Measurements from ENCODE around the gene ABCD1. TPM values are rescaled to one million over a fixed set of nuclear protein-coding genes. Genes with fewer than 3 reads are reported as not detected.
"Not testable (repeated sequence)": the region's sequence is repeated elsewhere in the genome, so short reads cannot be mapped to it uniquely, and the experiment has no call there.

Gene ABCD1
- total and polyA plus RNA-seq, 12 donors: 9.3 to 24.2 (median 14.4) TPM

GRCh38 chrX:153727123-153727931, 2.7 kb downstream of the ABCD1 start:
- WGBS, 2 donors: 21 to 23% methylated on average over 21 to 23 of the region's 23 CpGs
- no peak for TF ChIP-seq CTCF (IDR thresholded peaks at IDR 0.05)
- ATAC-seq (peak in 6 of 8 donors; percentile 5 to 45 (median 26)), DNase-seq (peak; percentile 50 to 71)
- Histone ChIP-seq H3K4me1 (peaks cover 0 to 55% (median 41%) of the 10 kb centered on the region in 9 donors), H3K36me3 (peaks cover 0 to 32% (median 0%) of the 10 kb centered on the region in 9 donors), H3K4me3 (peak overlapping the region in 5 of 10 donors; percentile 17 to 84 (median 35)), H3K9me3 (peaks cover 0 to 8% (median 0%) of the 10 kb centered on the region in 11 donors), H3K27me3 (peaks cover 0 to 10% (median 0%) of the 10 kb centered on the region in 7 donors), H3K27ac (peak overlapping the region; percentile 64 to 94 (median 91))
- intact Hi-C loops (cut with DNase I): no loop called here

- H3K4me1 ChIP-seq: peaks cover 0 to 52% (median 34%) of the 10 kb centered on the region in 9 donors
- TF ChIP-seq CTCF (IDR thresholded peaks at IDR 0.05): no peak
- no peak overlapping the region for H3K4me3 ChIP-seq
- peaks cover 0 to 28% (median 0%) of the 10 kb centered on the region in 9 donors for H3K36me3 ChIP-seq
- peaks cover 0 to 8% (median 0%) of the 10 kb centered on the region in 11 donors for H3K9me3 ChIP-seq
- H3K27me3 ChIP-seq: peaks cover 0 to 9% (median 0%) of the 10 kb centered on the region in 7 donors
- 85 to 89% methylated on average over 6 of the region's 6 CpGs for WGBS, 2 donors
- H3K27ac ChIP-seq: peak overlapping the region in 6 of 10 donors; percentile 81 to 94 (median 92)
- no peak for DNase-seq
- intact Hi-C loops (cut with DNase I): no loop called here
- no peak for ATAC-seq
Measured at GRCh38 chrX:153728095-153728494, 3.4 kb downstream of the ABCD1 start.

GRCh38 chrX:153728951-153729631, 4.4 kb downstream of the ABCD1 start:
- 95 to 97% methylated on average over 22 to 23 of the region's 23 CpGs for WGBS, 2 donors
- Histone ChIP-seq H3K36me3 (peaks cover 0 to 28% (median 0%) of the 10 kb centered on the region in 9 donors), H3K9me3 (peaks cover 0 to 8% (median 0%) of the 10 kb centered on the region in 11 donors), H3K27ac (no peak overlapping the region), H3K27me3 (no peaks in the 10 kb centered on the region), H3K4me1 (peaks cover 0 to 51% (median 32%) of the 10 kb centered on the region in 9 donors), H3K4me3 (no peak overlapping the region)
- DNase-seq (no peak), ATAC-seq (no peak)
- intact Hi-C loops (cut with DNase I): no loop called here
- TF ChIP-seq CTCF (IDR thresholded peaks at IDR 0.05): no peak

- 95 to 96% methylated on average over 13 to 23 of the region's 23 CpGs for WGBS, 2 donors
- DNase-seq: not testable (repeated sequence)
Measured at GRCh38 chrX:153730115-153730514, 5.5 kb downstream of the ABCD1 start.

More at GRCh38 chrX:153730115-153730514, 5.5 kb downstream of the ABCD1 start:
- Histone ChIP-seq H3K36me3 (peaks cover 0 to 28% (median 0%) of the 10 kb centered on the region in 9 donors), H3K4me1 (peaks cover 0 to 47% (median 29%) of the 10 kb centered on the region in 9 donors)
- H3K27ac ChIP-seq; H3K27me3 ChIP-seq; intact Hi-C loops (cut with DNase I); ATAC-seq; H3K4me3 ChIP-seq; H3K9me3 ChIP-seq: not testable (repeated sequence)

Measured in heart right ventricle (tissue), 16 donors.